Thyroid gland (tissue), 4 donors: ENCODE results near the gene DDC. TPM values are rescaled to one million over a fixed set of nuclear protein-coding genes. Genes with fewer than 3 reads are reported as not detected.

Experiments
- DNase-seq, 2 donors: peaks; one replicate each; pipeline ENCODE4 v3.0.0-alpha.2; 2019
- H3K27ac ChIP-seq, 3 donors: fragments of 200-600 bp; sonication (generic); 1 replicate in 2 of 3; 2 replicates in 1 of 3; pipeline ENCODE4 v1.5.1; 2016 to 2019; ENCODE audit warnings: mild to moderate bottlenecking in 1 of 3, moderate library complexity in 1 of 3
- H3K27me3 ChIP-seq: fragments of 200-600 bp; sonication (generic); one replicate; pipeline ENCODE4 v1.5.1; 2019
- H3K36me3 ChIP-seq, 2 donors: fragments of 200-600 bp; sonication (generic); one replicate each; pipeline ENCODE4 v1.5.1; 2016 to 2019
- H3K4me1 ChIP-seq, 2 donors: fragments of 200-600 bp; sonication (generic); one replicate each; pipeline ENCODE4 v1.5.1; 2017 to 2019
- H3K4me3 ChIP-seq, 3 donors: fragments of 200-600 bp; sonication (generic); replicated peaks in 1 of 3; 1 replicate in 2 of 3; 2 replicates in 1 of 3; pipeline ENCODE4 v1.5.1; 2016; ENCODE audit warnings: mild to moderate bottlenecking in 1 of 3
- H3K9me3 ChIP-seq: fragments of 200-600 bp; sonication (generic); one replicate; pipeline ENCODE4 v1.5.1; 2017
- POLR2A ChIP-seq, 2 donors: fragments of 450-650 bp; IDR thresholded peaks; one replicate each; pipeline ENCODE4 v1.6.1; 2017; ENCODE audit warnings: antibody characterized with exemption in 2 of 2, mild to moderate bottlenecking in 2 of 2, moderate library complexity in 1 of 2
- WGBS, 2 donors: methylation state at CpG; one replicate each; pipeline ENCODE4 v1.1.5; 2017; 5-methylcytosine and 5-hydroxymethylcytosine counted together
- intact Hi-C: fragments of 100-400 bp; cut with DNase I; formaldehyde crosslinking; loops from one replicate; pipeline ENCODE4 v1.15.1; 2023
- total RNA-seq, 4 donors: library from RNA; depleted of rRNA; stranded (reverse); fragments of >200 nt; gene quantifications; one replicate each; pipeline ENCODE4 v1.2.3, GENCODE V29; 2016
- TF ChIP-seq, protein P1 (sequence below), 6 experiments: fragments of 200-600 bp in 3 of 6; fragments of 450-650 bp in 3 of 6; sonication (generic) in 3 of 6; IDR thresholded peaks; one replicate each; pipeline ENCODE4 v1.5.1; 2016 to 2019; ENCODE audit warnings: antibody characterized with exemption in 6 of 6, mild to moderate bottlenecking in 2 of 6, inconsistent platforms in 1 of 6, moderate library complexity in 1 of 6

The DDC gene
- total RNA-seq, 4 donors from 2014 or later, result 2.7 TPM; not detected in 3

- no peak for TF ChIP-seq POLR2A (IDR thresholded peaks at IDR 0.05)
- TF ChIP-seq, protein P1, sequence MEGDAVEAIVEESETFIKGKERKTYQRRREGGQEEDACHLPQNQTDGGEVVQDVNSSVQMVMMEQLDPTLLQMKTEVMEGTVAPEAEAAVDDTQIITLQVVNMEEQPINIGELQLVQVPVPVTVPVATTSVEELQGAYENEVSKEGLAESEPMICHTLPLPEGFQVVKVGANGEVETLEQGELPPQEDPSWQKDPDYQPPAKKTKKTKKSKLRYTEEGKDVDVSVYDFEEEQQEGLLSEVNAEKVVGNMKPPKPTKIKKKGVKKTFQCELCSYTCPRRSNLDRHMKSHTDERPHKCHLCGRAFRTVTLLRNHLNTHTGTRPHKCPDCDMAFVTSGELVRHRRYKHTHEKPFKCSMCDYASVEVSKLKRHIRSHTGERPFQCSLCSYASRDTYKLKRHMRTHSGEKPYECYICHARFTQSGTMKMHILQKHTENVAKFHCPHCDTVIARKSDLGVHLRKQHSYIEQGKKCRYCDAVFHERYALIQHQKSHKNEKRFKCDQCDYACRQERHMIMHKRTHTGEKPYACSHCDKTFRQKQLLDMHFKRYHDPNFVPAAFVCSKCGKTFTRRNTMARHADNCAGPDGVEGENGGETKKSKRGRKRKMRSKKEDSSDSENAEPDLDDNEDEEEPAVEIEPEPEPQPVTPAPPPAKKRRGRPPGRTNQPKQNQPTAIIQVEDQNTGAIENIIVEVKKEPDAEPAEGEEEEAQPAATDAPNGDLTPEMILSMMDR (IDR thresholded peaks at IDR 0.05), result no peak
- 63 to 71% methylated on average over 2 of the region's 2 CpGs for WGBS, 2 donors
- no peak for DNase-seq
- H3K27ac ChIP-seq, result no peak overlapping the region
- no peaks in the 10 kb centered on the region for H3K27me3 ChIP-seq
- no peak overlapping the region for H3K4me3 ChIP-seq
- H3K36me3 ChIP-seq, result no peaks in the 10 kb centered on the region
- intact Hi-C loops, result no loop called here
- H3K4me1 ChIP-seq, result no peaks in the 10 kb centered on the region
- H3K9me3 ChIP-seq, result no peaks in the 10 kb centered on the region
Measured at GRCh38 chr7:50565559-50565916, 333 bp upstream of the DDC start.

DNA sequence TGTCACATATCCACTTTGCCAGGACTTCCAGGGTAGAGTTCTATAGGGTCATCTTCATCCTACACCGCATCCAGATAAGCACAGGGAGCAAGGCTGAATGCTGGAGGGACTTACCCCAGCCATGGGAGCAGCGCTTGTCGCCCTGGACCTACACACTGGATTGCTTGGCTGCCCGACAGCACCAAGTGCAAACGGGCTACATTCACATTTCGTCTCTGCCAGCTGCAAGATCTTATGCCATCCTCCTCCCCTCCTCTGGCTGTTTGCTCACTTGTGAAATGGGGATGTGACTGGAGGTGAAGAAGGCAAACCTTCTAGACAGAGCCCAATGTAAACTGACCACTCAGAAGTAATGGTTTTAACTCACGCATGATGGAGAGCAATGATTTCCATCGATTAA lies 1.0 kb downstream of the DDC start:
- Histone ChIP-seq H3K27me3 (no peaks in the 10 kb centered on the region), H3K9me3 (no peaks in the 10 kb centered on the region), H3K27ac (no peak overlapping the region), H3K4me1 (no peaks in the 10 kb centered on the region), H3K36me3 (no peaks in the 10 kb centered on the region), H3K4me3 (no peak overlapping the region)
- DNase-seq, result no peak
- no peak for TF ChIP-seq POLR2A (IDR thresholded peaks at IDR 0.05)
- TF ChIP-seq, protein P1 (IDR thresholded peaks at IDR 0.05), result no peak
- intact Hi-C loops, result no loop called here
- WGBS, 2 donors, result 84 to 91% methylated on average over 8 of the region's 8 CpGs

DNA sequence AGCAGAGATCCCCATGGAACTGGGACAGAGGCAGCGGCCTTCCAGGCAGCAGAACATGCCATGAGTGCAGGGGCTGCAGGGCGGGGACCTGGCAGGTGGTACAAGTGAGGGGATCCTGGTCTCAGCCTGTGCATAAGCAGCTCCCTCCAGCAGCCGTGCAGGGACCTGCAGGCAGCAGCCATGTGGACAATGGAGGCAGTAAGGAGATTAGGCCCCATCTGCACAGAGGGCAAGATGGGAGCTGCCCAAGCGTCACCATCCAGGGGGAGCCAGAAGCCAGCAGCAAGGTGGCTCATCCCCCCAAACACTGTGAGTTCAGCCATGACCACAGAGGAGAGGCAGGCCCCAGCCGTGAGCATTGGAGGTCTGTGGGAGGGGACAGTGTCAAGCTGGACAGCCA lies 3.1 kb downstream of the DDC start:
- no peaks in the 10 kb centered on the region for H3K36me3 ChIP-seq
- no peak overlapping the region for H3K27ac ChIP-seq
- no peaks in the 10 kb centered on the region for H3K27me3 ChIP-seq
- 61 to 66% methylated on average over 5 of the region's 5 CpGs for WGBS, 2 donors
- no peak overlapping the region for H3K4me3 ChIP-seq
- H3K9me3 ChIP-seq, result no peaks in the 10 kb centered on the region
- DNase-seq, result no peak
- no peak for TF ChIP-seq POLR2A (IDR thresholded peaks at IDR 0.05)
- TF ChIP-seq, protein P1 (IDR thresholded peaks at IDR 0.05), result no peak
- intact Hi-C loops, result no loop called here
- H3K4me1 ChIP-seq, result no peaks in the 10 kb centered on the region

- no peak for DNase-seq
- TF ChIP-seq, protein P1 (IDR thresholded peaks at IDR 0.05), result no peak
- TF ChIP-seq POLR2A (IDR thresholded peaks at IDR 0.05), result no peak
- intact Hi-C loops, result no loop called here
- Histone ChIP-seq H3K9me3 (no peaks in the 10 kb centered on the region), H3K27ac (no peak overlapping the region), H3K4me3 (no peak overlapping the region), H3K27me3 (no peaks in the 10 kb centered on the region), H3K36me3 (no peaks in the 10 kb centered on the region), H3K4me1 (no peaks in the 10 kb centered on the region)
- 10 to 19% methylated on average over 3 to 6 of the region's 9 CpGs for WGBS, 2 donors
Measured at GRCh38 chr7:50560865-50561351, 4.3 kb downstream of the DDC start.

GRCh38 chr7:50559881-50560280 lies 5.3 kb downstream of the DDC start:
- Histone ChIP-seq H3K27me3 (no peaks in the 10 kb centered on the region), H3K9me3 (no peaks in the 10 kb centered on the region), H3K4me1 (no peaks in the 10 kb centered on the region), H3K27ac (no peak overlapping the region), H3K36me3 (no peaks in the 10 kb centered on the region), H3K4me3 (no peak overlapping the region)
- 75 to 86% methylated on average over 7 of the region's 7 CpGs for WGBS, 2 donors
- intact Hi-C loops, result no loop called here
- no peak for TF ChIP-seq POLR2A (IDR thresholded peaks at IDR 0.05)
- TF ChIP-seq, protein P1 (IDR thresholded peaks at IDR 0.05), result no peak
- DNase-seq, result no peak
